Neural crest cell (in vitro differentiated cells): Measurements from ENCODE around the gene RTF1. TPM values are rescaled to one million over a fixed set of nuclear protein-coding genes. Genes with fewer than 3 reads are reported as not detected.

ENCODE experiments used
- DNase-seq: peaks from one replicate; pipeline ENCODE4 v3.0.0; 2021; ENCODE audit warnings: low read depth, mixed read lengths, low spot score
- H3K27ac Mint-ChIP-seq: one replicate; pipeline ENCODE4 v1.8.0; 2021; ENCODE audit warnings: mild to moderate bottlenecking, mixed read lengths; ENCODE audit not compliant: unreplicated experiment
- H3K27me3 Mint-ChIP-seq: 2 replicates; pipeline ENCODE4 v1.8.0; 2021; ENCODE audit warnings: low read depth, mild to moderate bottlenecking, mixed read lengths
- H3K36me3 Mint-ChIP-seq: 2 replicates; pipeline ENCODE4 v1.8.0; 2021; ENCODE audit warnings: low read depth, mild to moderate bottlenecking, mixed read lengths
- H3K4me1 Mint-ChIP-seq: 2 replicates; pipeline ENCODE4 v1.8.0; 2021; ENCODE audit warnings: mixed read lengths
- H3K4me3 Mint-ChIP-seq: one replicate; pipeline ENCODE4 v1.8.0; 2021; ENCODE audit warnings: mild to moderate bottlenecking, mixed read lengths
- H3K9me3 Mint-ChIP-seq: 2 replicates; pipeline ENCODE4 v1.8.0; 2021; ENCODE audit warnings: mixed read lengths
- CTCF ChIP-seq: fragments of 200-600 bp; sonication (generic); conservative IDR thresholded peaks from 2 replicates; pipeline ENCODE4 v1.5.0; 2021; ENCODE audit warnings: antibody characterized with exemption, mild to moderate bottlenecking
- total RNA-seq: library from RNA; stranded (reverse); gene quantifications from 2 replicates; pipeline ENCODE4 v1.2.1, GENCODE V29; 2021

Gene RTF1
- total RNA-seq, 1 donor from 2014 or later, result 66.3 TPM

GRCh38 chr15:41480396-41481140 is 63.7 kb downstream of the RTF1 start:
- H3K4me3 Mint-ChIP-seq, result no peak overlapping the region
- H3K36me3 Mint-ChIP-seq, result peaks cover 49% of the 10 kb centered on the region
- no peaks in the 10 kb centered on the region for H3K27me3 Mint-ChIP-seq
- no peak for TF ChIP-seq CTCF
- no peak overlapping the region for H3K27ac Mint-ChIP-seq
- no peaks in the 10 kb centered on the region for H3K9me3 Mint-ChIP-seq
- no peaks in the 10 kb centered on the region for H3K4me1 Mint-ChIP-seq
- no peak for DNase-seq

DNA sequence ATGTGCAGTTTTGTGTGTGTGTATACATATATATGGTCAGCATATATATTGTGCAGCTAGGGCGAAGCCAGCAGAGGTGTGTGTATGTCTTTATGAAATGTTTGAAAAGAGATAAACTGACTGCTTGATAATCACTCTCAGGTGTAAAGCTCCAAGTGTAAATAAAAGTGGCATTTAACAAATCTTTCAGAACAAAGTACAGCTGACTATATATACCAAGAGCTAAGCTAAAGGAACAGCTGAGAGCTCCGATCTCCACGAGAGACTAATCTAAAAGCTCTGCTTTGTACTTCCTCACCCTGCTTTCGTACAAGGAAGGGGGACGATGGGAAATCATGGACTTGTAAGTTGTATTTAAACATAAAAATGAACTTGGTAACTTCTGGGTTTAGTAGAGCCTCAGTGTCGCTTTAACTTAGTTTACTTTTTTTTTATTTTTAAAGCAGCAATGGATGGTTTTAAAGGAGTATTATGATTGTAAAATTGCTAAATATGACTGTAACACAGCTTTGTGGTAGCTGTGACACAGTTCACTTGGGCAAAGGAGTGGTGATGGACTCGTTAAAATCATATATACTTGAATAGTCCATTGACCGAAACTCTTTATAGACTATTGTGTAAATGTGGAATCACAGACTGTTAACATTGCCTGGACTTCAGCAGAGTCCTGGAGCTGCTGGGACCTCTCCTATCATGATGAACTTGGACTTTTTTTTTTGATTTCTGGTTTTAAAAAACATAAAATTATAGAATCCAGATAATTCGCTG is 65.4 kb downstream of the RTF1 start:
- no peak for TF ChIP-seq CTCF
- Mint-ChIP-seq H3K9me3 (no peaks in the 10 kb centered on the region), H3K27me3 (no peaks in the 10 kb centered on the region), H3K4me1 (no peaks in the 10 kb centered on the region), H3K27ac (no peak overlapping the region), H3K36me3 (peaks cover 37% of the 10 kb centered on the region), H3K4me3 (no peak overlapping the region)
- DNase-seq, result no peak

DNA sequence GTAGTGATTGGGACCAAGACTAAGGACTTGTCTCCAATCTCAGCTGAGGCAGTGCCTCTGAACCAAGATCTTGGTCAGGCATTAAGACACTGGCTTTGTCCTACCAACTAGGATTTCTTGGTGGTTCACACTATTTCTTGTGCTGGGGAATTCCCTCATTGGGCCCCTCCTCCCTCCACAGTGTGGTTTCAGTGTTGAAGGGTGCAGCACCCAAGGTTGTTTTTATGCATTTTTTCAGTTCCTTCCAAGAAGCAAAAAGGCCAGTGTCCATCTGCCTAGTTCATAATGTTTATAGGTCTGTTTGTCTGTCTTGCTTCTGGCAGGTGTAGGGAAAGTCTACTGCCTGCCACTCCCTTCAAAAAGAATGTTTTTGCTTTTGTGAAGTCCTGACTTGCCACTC is 66.2 kb downstream of the RTF1 start:
- no peak for TF ChIP-seq CTCF
- no peak for DNase-seq
- H3K4me1 Mint-ChIP-seq, result peaks cover 5% of the 10 kb centered on the region
- H3K27ac Mint-ChIP-seq, result no peak overlapping the region
- H3K36me3 Mint-ChIP-seq, result peaks cover 37% of the 10 kb centered on the region
- no peaks in the 10 kb centered on the region for H3K27me3 Mint-ChIP-seq
- no peak overlapping the region for H3K4me3 Mint-ChIP-seq
- H3K9me3 Mint-ChIP-seq, result no peaks in the 10 kb centered on the region

GRCh38 chr15:41483519-41483918 is 66.6 kb downstream of the RTF1 start:
- H3K4me1 Mint-ChIP-seq, result peaks cover 5% of the 10 kb centered on the region

More at GRCh38 chr15:41483519-41483918, 66.6 kb downstream of the RTF1 start:
- Mint-ChIP-seq H3K36me3 (peaks cover 37% of the 10 kb centered on the region), H3K9me3 (no peaks in the 10 kb centered on the region), H3K27me3 (no peaks in the 10 kb centered on the region), H3K4me3 (no peak overlapping the region), H3K27ac (no peak overlapping the region)
- no peak for DNase-seq
- TF ChIP-seq CTCF, result no peak
